Endothelial cell of hepatic sinusoid (primary cell): ENCODE measurements around the gene CAVIN1.
"Not testable (repeated sequence)": the region's sequence is repeated elsewhere in the genome, so short reads cannot be mapped to it uniquely, and the experiment has no call there.

Source experiments
- in situ Hi-C: cut with HindIII; loops from 2 replicates; pipeline ENCODE4 v1.10.0; 2017; ENCODE audit warnings: low sequenced_read_pairs

The CAVIN1 gene

DNA sequence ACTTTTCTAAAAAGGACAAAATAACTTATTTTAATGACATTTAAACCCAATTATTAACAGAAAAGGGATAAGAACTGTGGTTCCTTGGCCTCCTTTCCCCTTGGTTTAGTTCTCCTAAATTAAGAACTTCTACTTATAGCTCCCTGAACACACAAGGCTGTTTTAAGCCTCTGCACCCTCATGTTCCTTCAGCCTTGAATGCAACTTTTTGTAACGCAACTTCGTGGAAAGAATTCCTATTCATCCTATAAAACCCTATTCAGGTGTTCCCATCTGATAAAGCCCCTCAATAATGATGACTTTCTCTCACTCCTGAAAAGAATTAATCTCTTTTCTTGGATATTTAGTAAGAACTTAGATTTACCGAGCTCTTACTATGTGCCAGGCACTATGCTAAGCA lies 41.2 kb downstream of the CAVIN1 start:
- in situ Hi-C loops = no loop called here

DNA sequence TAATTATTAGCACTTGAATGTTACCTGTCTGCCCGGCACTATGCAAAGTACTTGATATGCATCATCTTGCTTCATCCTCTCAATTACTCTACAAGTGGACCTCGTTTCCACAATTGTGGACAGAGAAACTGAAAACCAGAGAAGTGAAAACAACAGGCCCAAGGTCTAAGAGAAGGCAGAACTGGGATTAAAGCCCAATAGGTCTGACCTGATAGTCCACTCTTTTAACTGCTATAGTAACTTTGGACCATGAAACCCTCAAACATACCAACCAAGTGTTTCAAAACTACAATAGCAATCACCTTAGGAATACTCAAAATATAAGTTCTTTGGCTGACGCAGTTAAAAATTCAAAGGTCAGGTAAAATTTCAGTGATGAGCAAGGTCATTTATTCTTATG lies 42.1 kb downstream of the CAVIN1 start:
- in situ Hi-C loops = no loop called here

DNA sequence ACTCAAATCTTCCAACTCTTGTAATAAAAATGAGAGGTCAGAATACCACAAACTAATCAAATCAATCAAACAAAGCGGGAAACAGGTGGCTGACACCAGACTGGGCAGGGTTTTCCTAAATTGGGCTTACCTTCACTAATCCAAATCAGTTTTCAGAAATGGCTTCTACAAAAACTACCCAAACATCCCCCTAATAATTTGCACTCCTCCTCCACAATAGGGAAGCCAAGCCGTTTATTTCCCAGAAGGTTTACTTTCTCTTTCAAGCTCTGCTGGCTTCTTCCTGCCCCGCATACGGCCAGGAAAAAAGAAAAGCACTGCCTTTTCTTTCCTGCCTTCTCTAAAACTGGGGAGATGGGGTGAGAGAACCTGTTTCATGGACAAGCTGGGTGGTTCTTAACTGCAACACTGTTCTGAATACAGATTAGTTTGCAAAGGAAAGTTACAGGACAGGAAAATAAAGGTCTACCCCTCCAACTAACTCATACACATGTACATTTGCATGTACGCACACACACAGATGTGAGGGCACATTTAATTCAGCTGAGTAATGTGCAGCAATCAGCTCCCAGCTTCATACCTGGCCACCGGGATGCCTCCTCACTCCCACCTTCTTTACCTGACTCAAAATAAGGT lies 44.0 kb downstream of the CAVIN1 start:
- in situ Hi-C loops = no loop called here

DNA sequence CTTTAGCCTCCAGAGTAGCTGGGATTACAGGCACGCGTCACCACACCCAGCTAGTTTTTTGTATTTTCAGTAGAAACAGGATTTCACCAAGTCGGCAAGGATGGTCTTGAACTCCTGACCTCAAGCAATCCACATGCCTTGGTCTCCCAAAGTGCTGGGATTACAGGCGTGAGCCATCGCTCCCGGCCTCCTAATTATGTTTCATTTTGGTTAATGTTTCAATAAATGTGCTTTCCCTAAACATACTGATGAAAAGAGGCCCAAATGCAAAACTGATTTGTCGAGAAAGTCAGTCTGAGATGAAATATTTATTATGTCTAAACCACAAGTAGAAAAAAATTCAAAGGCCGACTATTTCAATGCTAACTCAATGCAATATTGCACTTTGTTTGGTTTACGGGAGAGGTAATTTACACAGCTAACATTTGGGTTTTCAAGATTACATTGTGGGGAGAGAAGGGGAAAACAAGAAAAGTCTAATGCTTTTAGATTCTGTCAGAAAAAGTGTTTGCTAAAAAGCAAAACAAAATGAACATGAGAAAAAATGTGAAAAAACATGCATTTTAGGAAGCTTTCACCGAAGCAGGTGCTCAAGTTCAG lies 44.6 kb downstream of the CAVIN1 start:
- in situ Hi-C loops = no loop called here

DNA sequence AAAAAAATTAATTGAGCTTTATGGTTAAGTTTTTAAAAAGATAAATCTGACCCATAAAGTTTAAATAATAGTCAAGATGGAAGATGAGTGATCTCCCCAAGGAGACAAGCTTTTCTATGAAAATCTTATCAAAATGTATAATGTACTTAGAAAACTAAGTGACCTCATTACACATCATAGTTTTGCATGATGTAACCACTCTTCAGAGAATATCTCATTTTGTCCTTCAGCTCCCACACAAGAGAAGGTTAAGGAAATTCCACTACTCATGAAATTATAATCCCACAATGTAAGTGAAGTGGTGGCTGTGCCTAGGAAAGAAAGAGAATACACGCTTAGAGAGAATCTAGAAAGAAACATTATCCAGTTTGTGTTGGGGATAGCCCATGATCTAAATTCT lies 49.2 kb downstream of the CAVIN1 start:
- in situ Hi-C loops = no loop called here

DNA sequence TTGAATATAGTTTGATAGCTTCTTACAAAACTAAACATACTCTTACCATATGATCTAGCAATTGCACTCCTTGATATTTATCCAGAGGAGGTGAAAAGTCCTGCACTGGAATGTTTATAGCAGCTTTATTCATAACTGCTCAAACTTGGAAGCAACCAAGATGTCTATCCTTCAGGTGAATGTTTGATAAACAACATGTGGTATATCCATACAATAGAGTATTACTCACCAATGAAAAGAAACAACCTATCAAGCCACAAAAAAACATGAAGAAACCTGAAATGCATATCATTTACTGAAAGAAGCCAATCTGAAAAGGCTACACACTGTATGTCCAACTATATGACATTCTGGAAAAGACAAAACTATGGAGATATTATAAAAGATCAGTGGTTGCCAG lies 50.9 kb downstream of the CAVIN1 start:
- in situ Hi-C loops = no loop called here

DNA sequence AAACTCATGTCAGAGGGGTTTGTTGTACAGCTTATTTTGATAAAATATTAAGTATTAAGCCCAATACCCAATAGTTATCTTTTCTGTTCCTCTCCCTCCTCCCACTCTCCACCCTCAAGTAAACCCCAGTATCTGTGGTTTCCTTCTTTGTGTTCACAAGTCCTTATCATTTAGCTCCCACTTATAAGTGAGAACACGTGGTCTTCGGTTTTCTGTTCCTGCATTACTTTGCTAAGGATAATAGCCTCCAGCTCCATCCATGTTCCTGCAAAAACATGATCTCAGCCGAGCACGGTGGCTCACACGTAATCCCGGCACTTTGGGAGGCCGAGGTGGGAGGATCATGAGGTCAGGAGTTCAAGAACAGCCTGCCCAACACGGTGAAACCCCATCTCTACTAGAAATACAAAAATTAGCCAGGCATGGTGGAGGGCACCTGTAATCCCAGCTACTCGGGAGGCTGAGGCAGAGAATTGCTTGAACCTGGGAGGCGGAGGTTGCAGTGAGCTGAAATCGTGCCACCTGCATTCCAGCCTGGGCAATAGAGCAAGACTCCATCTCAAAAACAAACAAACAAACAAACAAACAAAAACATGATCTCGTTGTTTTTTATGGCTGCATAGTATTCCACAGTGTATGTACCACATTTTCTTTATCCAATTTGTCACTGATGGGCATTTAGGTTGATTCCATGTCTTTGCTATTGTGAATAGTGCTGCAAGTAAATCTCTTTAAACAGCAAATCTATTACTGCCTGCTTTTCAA lies 54.1 kb downstream of the CAVIN1 start:
- in situ Hi-C loops = not testable (repeated sequence)

DNA sequence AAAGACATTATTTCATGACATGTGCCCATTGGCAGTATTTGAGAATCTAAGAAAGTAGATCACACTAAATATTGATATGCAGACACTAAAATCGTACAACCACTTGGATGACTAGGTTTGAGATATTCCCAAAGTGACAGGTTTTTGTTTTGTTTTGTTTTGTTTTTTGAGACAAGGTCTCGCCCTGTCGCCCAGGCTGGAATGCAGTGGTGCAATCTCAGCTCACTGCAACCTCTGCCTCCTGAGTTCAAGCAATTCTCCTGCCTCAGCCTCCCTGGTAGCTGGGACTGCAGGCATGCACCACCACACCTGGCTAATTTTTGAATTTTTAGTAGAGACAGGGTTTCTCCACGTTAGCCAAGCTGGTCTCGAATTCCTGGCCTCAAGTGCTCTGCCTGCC lies 54.7 kb downstream of the CAVIN1 start:
- in situ Hi-C loops = not testable (repeated sequence)

DNA sequence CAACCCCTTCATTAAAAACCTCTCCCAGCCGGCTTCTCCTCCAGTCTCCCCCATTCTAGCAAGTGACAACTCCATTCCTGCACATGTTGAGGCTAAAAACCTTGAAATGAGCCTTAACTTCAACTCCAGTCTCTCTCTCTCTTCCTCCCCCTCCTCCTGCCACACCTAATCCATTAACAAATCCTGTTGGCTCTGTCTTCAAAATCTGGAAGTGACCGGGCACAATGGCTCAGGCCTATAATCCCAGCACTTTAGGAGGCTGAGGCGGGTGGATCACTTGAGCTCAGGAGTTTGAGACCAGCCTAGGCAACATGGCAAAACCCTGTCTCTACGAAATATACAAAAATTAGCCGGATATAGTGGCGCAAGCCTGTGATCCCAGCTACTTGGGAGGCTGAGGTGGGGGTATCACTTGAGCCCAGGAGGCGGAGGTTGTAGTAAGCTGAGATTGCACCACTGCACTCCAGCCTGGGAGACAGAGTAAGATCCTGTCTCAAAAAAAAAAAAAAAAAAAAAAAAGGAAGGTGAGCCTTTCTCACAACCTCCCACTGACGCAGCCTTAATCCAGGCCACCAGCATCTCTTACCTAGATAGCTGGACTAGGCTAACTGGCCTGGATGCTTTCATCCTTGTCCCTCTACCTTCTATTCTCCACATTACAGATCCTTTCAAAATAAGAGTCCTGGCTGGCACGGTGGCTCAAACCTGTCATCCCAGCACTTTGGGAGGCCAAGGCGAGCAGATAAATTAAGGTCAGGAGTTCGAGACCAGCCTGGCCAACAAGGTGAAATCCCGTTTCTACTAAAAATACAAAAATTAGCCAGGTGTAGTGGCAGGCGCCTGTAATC lies 56.7 kb downstream of the CAVIN1 start:
- in situ Hi-C loops = not testable (repeated sequence)

DNA sequence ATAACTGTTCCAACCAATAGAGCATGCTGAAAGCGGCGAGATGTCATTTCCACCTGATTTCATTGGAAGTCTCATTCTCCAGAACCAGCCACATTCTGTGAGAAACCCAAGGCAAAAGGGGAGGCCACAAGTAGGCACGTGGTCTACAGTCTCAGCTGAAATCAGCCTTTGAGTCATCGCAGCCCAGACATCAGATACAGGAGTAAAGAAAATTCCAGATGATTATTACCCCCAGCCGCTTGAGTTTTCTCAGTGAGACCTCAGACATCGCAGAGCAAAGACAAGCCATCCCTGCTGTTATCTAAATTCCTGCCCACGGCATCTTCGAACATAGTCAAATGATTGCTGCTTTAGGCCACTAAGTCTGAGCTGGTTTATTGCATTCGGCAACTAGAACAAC lies 57.9 kb downstream of the CAVIN1 start:
- in situ Hi-C loops = no loop called here

DNA sequence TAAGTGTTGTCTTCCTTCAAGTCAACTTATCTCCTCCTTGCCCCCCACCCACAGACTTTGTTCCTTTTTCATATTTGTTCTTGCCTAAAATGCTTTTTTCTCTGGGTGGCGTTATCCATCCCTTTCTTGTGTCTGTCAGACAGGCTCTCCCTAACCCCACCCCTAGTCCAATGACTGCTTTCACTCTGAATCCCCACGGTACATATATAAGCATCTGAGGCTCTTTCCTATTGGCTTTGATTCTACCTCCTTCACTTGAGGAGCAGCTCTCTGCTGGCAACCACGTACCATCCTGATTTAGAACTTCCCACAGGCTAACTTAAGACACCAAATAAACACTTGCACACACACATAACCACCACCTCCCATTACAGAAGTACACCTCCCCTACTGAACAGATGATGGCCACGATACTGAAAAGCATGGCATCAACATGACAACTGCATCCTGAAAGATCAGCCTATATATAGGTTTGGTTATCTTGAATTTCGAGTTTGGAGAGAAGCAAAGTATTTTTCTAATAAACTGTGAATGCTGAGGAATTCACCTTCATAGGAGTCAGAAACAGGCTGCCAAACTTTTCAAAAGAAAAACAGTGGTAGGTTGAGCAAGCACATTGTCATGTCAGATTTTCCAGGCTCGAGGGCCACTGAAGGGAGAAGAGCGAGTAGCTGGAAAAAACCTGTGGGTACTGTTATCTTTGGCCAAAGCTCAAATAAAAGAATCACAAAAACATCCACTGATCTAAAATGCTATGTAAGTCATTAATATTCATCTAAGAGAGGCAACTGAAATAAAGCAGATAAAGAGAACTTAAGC lies 59.1 kb downstream of the CAVIN1 start:
- in situ Hi-C loops = no loop called here

DNA sequence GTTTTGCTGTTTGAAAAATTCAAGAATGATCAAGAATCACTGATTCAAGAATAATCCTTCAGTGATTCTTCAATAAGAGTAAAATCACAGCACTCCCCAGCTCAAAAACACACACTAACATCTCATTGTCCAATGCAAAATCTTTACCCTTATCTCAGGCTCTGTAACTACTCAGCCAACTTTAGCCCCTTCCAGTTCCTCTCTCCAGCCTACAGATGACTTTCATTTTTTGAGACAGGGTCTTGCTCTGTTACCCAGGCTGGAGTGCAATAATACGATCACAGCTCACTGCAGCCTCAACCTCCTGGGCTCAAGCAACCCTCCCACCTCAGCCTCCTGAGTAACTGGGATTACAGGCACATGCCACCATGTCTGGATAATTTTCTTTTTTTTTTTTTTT lies 59.8 kb downstream of the CAVIN1 start:
- in situ Hi-C loops = no loop called here

DNA sequence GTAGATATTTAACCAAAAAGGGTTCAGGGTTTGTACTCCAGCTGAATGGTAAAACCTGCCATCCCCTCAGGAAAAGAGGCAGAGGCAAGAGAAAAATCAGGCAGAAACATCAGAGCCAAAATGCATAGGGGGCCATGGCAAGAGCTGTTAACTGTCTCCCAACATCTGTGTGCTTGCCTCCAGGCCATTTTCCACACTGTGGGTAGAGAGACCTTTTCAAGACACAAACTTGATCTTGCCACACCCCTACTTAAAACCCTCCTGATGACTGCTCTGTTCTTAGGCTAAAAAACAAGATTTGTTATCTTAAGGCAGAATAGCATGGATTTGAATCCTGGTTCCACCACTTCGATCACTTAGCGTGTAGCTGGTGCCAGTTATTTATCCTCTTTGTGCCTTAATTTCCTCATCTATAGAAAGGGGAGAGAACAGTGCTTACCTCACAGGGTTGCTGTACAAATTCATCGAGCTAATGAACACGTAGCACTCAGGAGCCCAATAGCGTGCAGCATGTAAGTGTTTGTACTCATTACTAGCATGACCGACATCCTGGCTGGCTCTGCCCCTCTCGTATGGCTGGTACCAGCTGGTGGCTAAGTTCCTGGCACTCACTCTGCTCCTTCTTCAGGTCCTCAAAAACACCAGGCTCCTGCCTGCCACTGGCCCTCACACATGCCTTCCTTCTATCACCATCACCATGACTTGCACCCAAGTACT lies 60.7 kb downstream of the CAVIN1 start:
- in situ Hi-C loops = no loop called here

DNA sequence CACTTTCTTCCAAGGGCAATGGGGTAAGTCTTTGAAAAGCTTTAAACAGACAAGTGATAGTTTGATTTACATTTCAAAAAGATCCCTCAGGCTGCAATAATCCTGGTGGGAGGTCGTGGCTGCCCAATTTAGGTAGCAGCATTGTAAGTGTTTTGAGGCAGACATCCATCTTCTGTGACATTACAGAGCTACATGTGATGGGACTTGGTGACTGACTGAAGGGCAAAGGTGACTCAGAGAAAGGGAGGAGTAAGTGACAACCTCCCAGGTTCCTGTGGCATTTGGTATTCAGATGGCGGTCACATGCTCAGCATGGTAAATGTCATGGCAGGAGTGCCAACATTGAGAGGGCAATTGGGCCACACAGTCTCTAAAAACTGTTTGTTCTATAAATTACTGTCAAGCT lies 61.3 kb downstream of the CAVIN1 start:
- in situ Hi-C loops = no loop called here

DNA sequence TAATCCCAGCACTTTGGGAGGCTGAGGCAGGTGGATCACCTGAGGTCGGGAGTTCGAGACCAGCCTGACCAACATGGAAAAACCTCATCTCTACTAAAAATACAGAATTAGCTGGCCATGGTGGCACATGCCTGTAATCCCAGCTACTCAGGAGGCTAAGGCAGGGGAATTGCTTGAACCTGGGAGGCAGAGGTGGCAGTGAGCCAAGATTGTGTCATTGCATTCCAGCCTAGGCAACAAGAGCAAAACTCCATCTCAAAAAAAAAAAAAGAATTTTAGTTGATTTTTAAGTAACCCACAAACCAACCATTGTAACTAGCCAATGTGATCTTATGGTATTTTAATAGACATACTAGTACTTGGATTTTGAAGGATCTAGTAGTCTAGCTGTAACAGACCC lies 62.7 kb downstream of the CAVIN1 start:
- in situ Hi-C loops = not testable (repeated sequence)

DNA sequence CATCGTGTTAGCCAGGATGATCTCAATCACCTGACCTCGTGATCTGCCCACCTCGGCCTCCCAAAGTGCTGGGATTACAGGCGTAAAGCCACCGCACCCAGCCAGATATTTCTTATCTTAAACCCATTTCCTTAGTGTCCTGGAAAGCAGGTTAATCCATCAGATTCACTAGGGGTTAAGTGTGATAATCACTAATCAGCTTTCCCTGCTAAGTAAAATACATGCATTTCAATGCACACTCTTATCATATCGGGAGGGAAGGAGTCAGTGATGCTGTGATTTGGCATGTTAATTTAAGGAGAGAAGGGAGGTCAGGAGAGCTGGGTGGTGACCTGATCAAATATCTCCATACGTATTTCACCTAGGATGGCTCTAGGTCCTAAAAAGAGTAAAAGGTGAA lies 63.9 kb downstream of the CAVIN1 start:
- in situ Hi-C loops = no loop called here

DNA sequence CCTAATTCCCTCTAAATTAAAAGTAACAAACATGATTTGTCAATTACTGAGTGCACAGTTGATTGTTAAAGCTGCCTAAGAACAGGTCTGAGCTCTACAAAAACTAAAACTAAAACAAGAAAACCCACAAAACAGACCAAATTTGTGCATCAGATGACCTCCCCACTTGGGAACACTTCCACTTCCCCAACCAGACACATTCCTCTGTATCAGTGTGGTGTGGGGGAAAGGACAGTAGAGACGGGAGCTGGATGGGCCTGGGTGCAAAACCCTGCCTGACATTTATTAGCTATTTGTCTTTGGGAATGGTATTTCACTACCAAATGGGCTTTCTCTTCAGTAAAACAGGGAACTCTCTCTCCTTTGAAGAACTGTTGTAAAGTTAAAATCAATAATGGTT lies 64.6 kb downstream of the CAVIN1 start:
- in situ Hi-C loops = no loop called here

DNA sequence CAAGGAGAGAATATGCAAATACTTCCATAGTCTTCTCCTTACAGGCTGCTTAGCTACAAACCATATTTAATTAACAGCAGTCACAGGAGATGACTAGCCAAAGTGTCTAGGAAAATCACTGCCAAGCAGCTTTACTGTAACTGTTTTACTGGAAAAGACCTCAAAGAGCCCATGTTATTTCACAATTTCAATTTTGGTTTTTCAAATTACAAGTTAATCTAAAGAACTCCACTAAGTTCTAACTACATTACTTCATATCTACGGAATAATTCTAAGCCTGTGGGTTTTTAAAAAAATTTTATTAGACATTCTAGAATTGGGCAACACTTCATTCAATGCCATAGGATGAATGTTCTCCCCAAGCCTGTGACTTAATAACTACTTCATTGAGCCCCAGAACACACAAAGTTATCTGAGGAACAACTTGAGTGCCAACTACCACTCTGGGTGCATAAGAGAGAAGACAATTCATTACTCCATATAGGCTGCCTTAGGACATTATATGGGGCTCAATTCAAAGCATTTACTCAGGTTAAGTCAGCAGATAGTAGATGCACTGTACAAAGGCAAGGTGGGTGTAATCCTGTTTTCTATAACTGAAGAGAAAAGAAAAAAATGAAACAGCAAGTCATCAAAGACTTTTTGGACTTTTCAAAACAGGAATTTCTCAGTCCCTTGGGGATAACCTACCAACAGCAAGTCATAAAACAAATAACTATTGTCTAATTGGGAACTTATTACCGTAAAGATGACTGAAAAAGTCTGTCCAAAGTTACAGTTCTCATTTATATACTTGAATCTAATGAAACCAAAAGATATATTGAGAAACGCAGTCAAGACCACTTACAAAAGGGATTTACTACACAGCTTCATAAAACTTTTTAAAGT lies 67.9 kb downstream of the CAVIN1 start:
- in situ Hi-C loops = no loop called here
